Osteoblast (primary cell): ENCODE measurements around the gene RHOA. TPM values are rescaled to one million over a fixed set of nuclear protein-coding genes. Genes with fewer than 3 reads are reported as not detected.

Source experiments
- DNase-seq: peaks from one replicate; pipeline ENCODE4 v3.0.0; 2011; ENCODE audit warnings: low spot score, mixed read lengths; ENCODE audit not compliant: insufficient read length; ENCODE audit errors: missing footprints
- H2AFZ ChIP-seq: 2 replicates; pipeline ENCODE4 v1.6.0; 2011; ENCODE audit warnings: mild to moderate bottlenecking, low read length
- H3K27ac ChIP-seq: 2 replicates; pipeline ENCODE4 v1.5.1; 2011; ENCODE audit warnings: mild to moderate bottlenecking, low read depth, low read length, moderate library complexity
- H3K27me3 ChIP-seq: 2 replicates; pipeline ENCODE4 v1.6.0; 2012; ENCODE audit warnings: mild to moderate bottlenecking, control low read depth, inconsistent platforms, low read length, moderate library complexity; ENCODE audit not compliant: insufficient read depth
- H3K36me3 ChIP-seq: 2 replicates; pipeline ENCODE4 v1.5.1; 2011; ENCODE audit warnings: mild to moderate bottlenecking, low read length, control low read depth, moderate library complexity; ENCODE audit not compliant: insufficient read depth
- H3K4me1 ChIP-seq: 2 replicates; pipeline ENCODE4 v1.5.1; 2011; ENCODE audit warnings: mild to moderate bottlenecking, low read length, control low read depth, moderate library complexity; ENCODE audit not compliant: insufficient read depth
- H3K4me2 ChIP-seq: 2 replicates; pipeline ENCODE4 v1.6.0; 2011; ENCODE audit warnings: mild to moderate bottlenecking, low read length; ENCODE audit not compliant: insufficient read depth
- H3K4me3 ChIP-seq: fragments of 200-600 bp; sonication (generic); 3 replicates; pipeline ENCODE4 v1.5.1; 2012; ENCODE audit warnings: mild to moderate bottlenecking, low read length, inconsistent platforms; ENCODE audit not compliant: insufficient read depth
- H3K79me2 ChIP-seq: 2 replicates; pipeline ENCODE4 v1.6.0; 2012; ENCODE audit warnings: mild to moderate bottlenecking, low read length, control low read depth, inconsistent platforms; ENCODE audit not compliant: insufficient read depth
- H3K9me3 ChIP-seq: 2 replicates; pipeline ENCODE4 v1.5.1; 2011; ENCODE audit warnings: low read depth, low read length, control low read depth
- H4K20me1 ChIP-seq: 2 replicates; pipeline ENCODE4 v1.6.0; 2012; ENCODE audit warnings: mild to moderate bottlenecking, low read length, control low read depth; ENCODE audit not compliant: insufficient read depth
- total RNA-seq: library from RNA; depleted of rRNA; stranded (reverse); fragments of >200 nt; gene quantifications from 2 replicates; pipeline ENCODE4 v1.2.3, GENCODE V29; 2012
- TF ChIP-seq, protein P1 (sequence below): IDR thresholded peaks from 2 replicates; pipeline ENCODE4 v1.5.1; 2011; ENCODE audit warnings: mild to moderate bottlenecking, low read depth, low read length, moderate library complexity; ENCODE audit errors: extremely low read depth

Gene RHOA
- total RNA-seq, 1 donor: 899 TPM

DNA sequence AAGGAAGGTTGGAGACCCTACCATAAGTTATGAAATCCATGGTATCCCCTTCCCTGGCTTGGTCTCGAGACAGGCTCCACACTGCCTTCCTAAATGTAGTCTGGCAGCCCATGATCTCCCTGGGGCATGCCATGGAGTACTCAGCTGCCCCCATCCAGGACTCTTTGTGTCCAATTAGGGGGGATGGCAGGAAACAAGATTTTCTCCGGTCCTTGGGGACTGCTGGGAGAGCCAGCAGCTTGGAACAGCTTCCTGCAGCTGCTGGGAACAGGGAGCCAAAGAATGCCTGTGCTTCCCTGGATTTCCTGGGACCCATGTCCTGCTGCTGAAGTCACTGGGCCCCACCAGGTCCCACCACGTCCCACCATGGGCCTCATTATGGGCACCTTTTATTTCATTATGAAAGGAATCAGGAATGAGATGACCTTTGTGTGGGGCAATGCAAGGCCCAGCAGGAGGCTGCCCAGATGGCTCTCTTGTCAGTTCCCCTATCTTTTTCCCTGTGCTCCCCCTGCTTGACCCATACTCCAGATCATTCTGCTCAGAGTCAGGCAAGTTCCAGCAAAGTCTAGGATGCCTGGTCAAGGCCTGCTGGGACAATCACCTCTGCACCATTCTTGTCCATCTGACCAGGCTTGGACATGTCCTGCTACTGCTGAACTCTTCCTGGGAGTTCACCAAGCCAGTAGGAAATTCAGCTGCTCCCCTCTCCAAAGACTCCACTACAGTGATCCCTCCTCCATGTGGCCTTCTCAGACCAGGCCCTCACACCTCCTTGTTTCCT is 43.3 kb upstream of the RHOA start:
- Histone ChIP-seq H3K4me1 (peaks cover 12% of the 10 kb centered on the region), H3K27me3 (no peaks in the 10 kb centered on the region), H3K4me3 (no peak overlapping the region), H3K27ac (no peak overlapping the region), H3K4me2 (no peak overlapping the region), H3K79me2 (no peaks in the 10 kb centered on the region), H2AFZ (peak overlapping the region; percentile 64), H4K20me1 (no peaks in the 10 kb centered on the region), H3K36me3 (no peaks in the 10 kb centered on the region), H3K9me3 (no peaks in the 10 kb centered on the region)
- TF ChIP-seq, protein P1, sequence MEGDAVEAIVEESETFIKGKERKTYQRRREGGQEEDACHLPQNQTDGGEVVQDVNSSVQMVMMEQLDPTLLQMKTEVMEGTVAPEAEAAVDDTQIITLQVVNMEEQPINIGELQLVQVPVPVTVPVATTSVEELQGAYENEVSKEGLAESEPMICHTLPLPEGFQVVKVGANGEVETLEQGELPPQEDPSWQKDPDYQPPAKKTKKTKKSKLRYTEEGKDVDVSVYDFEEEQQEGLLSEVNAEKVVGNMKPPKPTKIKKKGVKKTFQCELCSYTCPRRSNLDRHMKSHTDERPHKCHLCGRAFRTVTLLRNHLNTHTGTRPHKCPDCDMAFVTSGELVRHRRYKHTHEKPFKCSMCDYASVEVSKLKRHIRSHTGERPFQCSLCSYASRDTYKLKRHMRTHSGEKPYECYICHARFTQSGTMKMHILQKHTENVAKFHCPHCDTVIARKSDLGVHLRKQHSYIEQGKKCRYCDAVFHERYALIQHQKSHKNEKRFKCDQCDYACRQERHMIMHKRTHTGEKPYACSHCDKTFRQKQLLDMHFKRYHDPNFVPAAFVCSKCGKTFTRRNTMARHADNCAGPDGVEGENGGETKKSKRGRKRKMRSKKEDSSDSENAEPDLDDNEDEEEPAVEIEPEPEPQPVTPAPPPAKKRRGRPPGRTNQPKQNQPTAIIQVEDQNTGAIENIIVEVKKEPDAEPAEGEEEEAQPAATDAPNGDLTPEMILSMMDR: no peak
- peak; percentile 61 for DNase-seq

DNA sequence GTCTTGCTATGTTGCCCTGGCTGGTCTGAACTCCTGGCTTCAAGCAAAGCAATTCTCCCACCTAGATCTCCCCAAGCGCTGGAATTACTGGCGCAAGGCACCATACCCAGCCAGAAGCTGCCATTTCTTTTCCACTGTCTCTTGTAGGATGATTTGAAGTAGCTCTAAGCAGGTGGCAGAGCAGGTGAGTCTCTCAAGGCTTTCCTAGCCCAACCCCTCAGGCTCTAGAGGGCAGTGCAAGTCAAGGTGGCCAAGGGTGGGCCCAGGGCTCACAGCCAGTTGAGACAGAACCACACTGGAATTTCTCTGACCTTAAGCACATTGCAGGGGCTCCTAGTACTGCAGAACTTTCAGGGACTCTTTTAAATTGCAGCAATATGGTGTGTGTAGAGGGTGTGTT is 42.7 kb upstream of the RHOA start:
- H3K27me3 ChIP-seq: no peaks in the 10 kb centered on the region
- no peaks in the 10 kb centered on the region for H3K79me2 ChIP-seq
- peak; percentile 70 for DNase-seq
- H3K4me3 ChIP-seq: no peak overlapping the region
- no peak overlapping the region for H3K27ac ChIP-seq
- H3K4me2 ChIP-seq: no peak overlapping the region
- H3K4me1 ChIP-seq: peaks cover 12% of the 10 kb centered on the region
- TF ChIP-seq, protein P1: peak; percentile 9
- H4K20me1 ChIP-seq: no peaks in the 10 kb centered on the region
- no peak overlapping the region for H2AFZ ChIP-seq
- H3K9me3 ChIP-seq: no peaks in the 10 kb centered on the region
- H3K36me3 ChIP-seq: no peaks in the 10 kb centered on the region

DNA sequence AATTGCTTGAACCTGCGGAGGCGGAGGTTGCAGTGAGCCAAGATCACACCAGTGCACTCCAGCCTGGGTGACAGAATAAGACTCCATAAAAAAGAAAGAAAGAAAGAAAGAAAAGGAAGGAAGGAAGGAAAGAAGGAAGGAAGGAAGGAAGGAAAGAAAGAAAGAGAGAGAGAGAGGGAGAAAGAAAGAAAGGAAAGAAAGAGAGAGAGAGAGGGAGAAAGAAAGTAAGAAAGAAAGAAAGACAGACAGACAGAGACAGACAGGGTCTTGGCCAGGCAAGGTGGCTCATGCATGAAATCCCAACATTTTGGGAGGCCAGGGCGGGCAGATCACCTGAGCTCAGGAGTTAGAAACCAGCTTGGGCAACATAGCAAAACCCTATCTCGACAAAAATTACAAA is 41.8 kb upstream of the RHOA start:
- TF ChIP-seq, protein P1: no peak
- Histone ChIP-seq H4K20me1 (no peaks in the 10 kb centered on the region), H3K36me3 (no peaks in the 10 kb centered on the region), H3K79me2 (no peaks in the 10 kb centered on the region), H3K9me3 (no peaks in the 10 kb centered on the region), H3K4me2 (no peak overlapping the region), H3K4me3 (no peak overlapping the region), H3K27ac (no peak overlapping the region), H3K27me3 (no peaks in the 10 kb centered on the region), H3K4me1 (peaks cover 12% of the 10 kb centered on the region), H2AFZ (no peak overlapping the region)
- DNase-seq: no peak

- TF ChIP-seq, protein P1: no peak
- peaks cover 10% of the 10 kb centered on the region for H3K4me1 ChIP-seq
- H3K4me3 ChIP-seq: no peak overlapping the region
- DNase-seq: no peak
- no peaks in the 10 kb centered on the region for H4K20me1 ChIP-seq
- H3K27ac ChIP-seq: no peak overlapping the region
- no peaks in the 10 kb centered on the region for H3K27me3 ChIP-seq
- no peaks in the 10 kb centered on the region for H3K79me2 ChIP-seq
- no peak overlapping the region for H3K4me2 ChIP-seq
- no peaks in the 10 kb centered on the region for H3K9me3 ChIP-seq
- no peak overlapping the region for H2AFZ ChIP-seq
- H3K36me3 ChIP-seq: no peaks in the 10 kb centered on the region
These were observed 33.6 kb upstream of the RHOA start for GRCh38 chr3:49445391-49445790.
